HEK293 (cell line): ENCODE measurements around the gene KRTAP4-9.

Source experiments
- CTCF ChIP-seq: fragments of 450-650 bp; formaldehyde crosslinking; IDR thresholded peaks from 2 replicates; pipeline ENCODE4 v1.5.1; 2016; ENCODE audit warnings: missing biosample characterization, missing genetic modification characterization
- ZBTB44 ChIP-seq: fragments of 450-650 bp; IDR thresholded peaks from 2 replicates; pipeline ENCODE4 v1.5.1; 2018; ENCODE audit warnings: missing biosample characterization, mild to moderate bottlenecking, missing genetic modification characterization
- ZNF211 ChIP-seq: fragments of 450-650 bp; formaldehyde crosslinking; IDR thresholded peaks from 2 replicates; pipeline ENCODE4 v1.5.1; 2016; ENCODE audit warnings: low read depth, missing biosample characterization, missing genetic modification characterization
- ZNF239 ChIP-seq: fragments of 450-650 bp; formaldehyde crosslinking; IDR thresholded peaks from 2 replicates; pipeline ENCODE4 v1.5.1; 2016; ENCODE audit warnings: missing biosample characterization, missing genetic modification characterization
- ZNF24 ChIP-seq: fragments of 450-650 bp; formaldehyde crosslinking; IDR thresholded peaks from 2 replicates; pipeline ENCODE4 v1.5.1; 2016; ENCODE audit warnings: missing biosample characterization, missing genetic modification characterization
- ZNF266 ChIP-seq: fragments of 450-650 bp; formaldehyde crosslinking; IDR thresholded peaks from 2 replicates; pipeline ENCODE4 v1.5.1; 2016; ENCODE audit warnings: missing biosample characterization, missing genetic modification characterization, low read depth
- ZNF501 ChIP-seq: fragments of 450-650 bp; formaldehyde crosslinking; IDR thresholded peaks from 2 replicates; pipeline ENCODE4 v1.5.1; 2016; ENCODE audit warnings: missing biosample characterization, missing genetic modification characterization
- ZNF530 ChIP-seq: fragments of 450-650 bp; formaldehyde crosslinking; IDR thresholded peaks from 2 replicates; pipeline ENCODE4 v1.5.1; 2016; ENCODE audit warnings: low read depth, missing biosample characterization, missing genetic modification characterization
- ZNF660 ChIP-seq: fragments of 450-650 bp; IDR thresholded peaks from 2 replicates; pipeline ENCODE4 v1.5.1; 2018; ENCODE audit warnings: missing biosample characterization, mild to moderate bottlenecking, missing genetic modification characterization
- ZNF704 ChIP-seq: fragments of 450-650 bp; formaldehyde crosslinking; IDR thresholded peaks from 2 replicates; pipeline ENCODE4 v1.5.1; 2016; ENCODE audit warnings: missing biosample characterization, missing genetic modification characterization

- TF ChIP-seq CTCF (tag by site-specific recombination) (no peak), ZNF660 (tag by site-specific recombination) (no peak), ZNF239 (no peak), ZNF211 (tag by site-specific recombination) (no peak), ZNF530 (no peak), ZBTB44 (tag by site-specific recombination) (no peak), ZNF704 (no peak), ZNF24 (no peak), ZNF501 (no peak), ZNF266 (no peak)
Measured at GRCh38 chr17:41121742-41122141, 16.6 kb downstream of the KRTAP4-9 start.
